ENCODE data around the gene NAV1. TPM values are rescaled to one million over a fixed set of nuclear protein-coding genes. Genes with fewer than 3 reads are reported as not detected.
"Not testable (repeated sequence)": the region's sequence is repeated elsewhere in the genome, so short reads cannot be mapped to it uniquely, and the experiment has no call there.

Gene NAV1
- total and polyA plus RNA-seq, 4 donors: 43.6 to 96.3 (median 70.6) TPM

GRCh38 chr1:201517631-201518030, 21.3 kb upstream of the NAV1 start:
- Histone ChIP-seq H3K27me3 (ENCODE audit: control insufficient read depth, insufficient read depth, low read length) (no peaks in the 10 kb centered on the region), H3K9me3 (ENCODE audit: control insufficient read depth, insufficient read depth, low read length) (no peaks in the 10 kb centered on the region), H3K4me3 (ENCODE audit: low read depth, low read length) (no peak overlapping the region), H3K4me1 (ENCODE audit: control insufficient read depth, insufficient read depth, low read length) (peaks cover 4% of the 10 kb centered on the region), H3K27ac (ENCODE audit: low read depth, low read length) (no peak overlapping the region), H3K36me3 (ENCODE audit: control insufficient read depth, insufficient read depth, low read length) (no peaks in the 10 kb centered on the region)
- no peak for DNase-seq (ENCODE audit: low read depth in 4 of 6, low spot score in 6 of 6)
- 79% methylated on average over 6 of the region's 7 CpGs for WGBS (ENCODE audit: insufficient coverage)

- Histone ChIP-seq H3K4me1 (ENCODE audit: control insufficient read depth, insufficient read depth, low read length) (no peaks in the 10 kb centered on the region), H3K9me3 (ENCODE audit: control insufficient read depth, insufficient read depth, low read length) (no peaks in the 10 kb centered on the region), H3K36me3 (ENCODE audit: control insufficient read depth, insufficient read depth, low read length) (no peaks in the 10 kb centered on the region), H3K27ac (ENCODE audit: low read depth, low read length) (no peak overlapping the region), H3K4me3 (ENCODE audit: low read depth, low read length) (no peak overlapping the region), H3K27me3 (ENCODE audit: control insufficient read depth, insufficient read depth, low read length) (no peaks in the 10 kb centered on the region)
- no peak for DNase-seq (ENCODE audit: low read depth in 4 of 6, low spot score in 6 of 6)
- 92% methylated on average over 2 of the region's 5 CpGs for WGBS (ENCODE audit: insufficient coverage)
Measured at GRCh38 chr1:201518071-201518470, 20.9 kb upstream of the NAV1 start.

GRCh38 chr1:201520046-201520575, 18.8 kb upstream of the NAV1 start:
- H3K9me3 ChIP-seq (ENCODE audit: control insufficient read depth, insufficient read depth, low read length); H3K36me3 ChIP-seq (ENCODE audit: control insufficient read depth, insufficient read depth, low read length); H3K4me3 ChIP-seq (ENCODE audit: low read depth, low read length); H3K4me1 ChIP-seq (ENCODE audit: control insufficient read depth, insufficient read depth, low read length); H3K27ac ChIP-seq (ENCODE audit: low read depth, low read length); H3K27me3 ChIP-seq (ENCODE audit: control insufficient read depth, insufficient read depth, low read length); DNase-seq (ENCODE audit: low read depth in 4 of 6, low spot score in 6 of 6): not testable (repeated sequence)
- 90% methylated on average over 11 of the region's 14 CpGs for WGBS (ENCODE audit: insufficient coverage)

GRCh38 chr1:201525193-201525778, 13.6 kb upstream of the NAV1 start:
- no peak for DNase-seq (ENCODE audit: low read depth in 4 of 6, low spot score in 6 of 6)
- no CpG with 5 or more reads among the region's 1 CpG for WGBS (ENCODE audit: insufficient coverage)
- Histone ChIP-seq H3K4me1 (ENCODE audit: control insufficient read depth, insufficient read depth, low read length) (no peaks in the 10 kb centered on the region), H3K36me3 (ENCODE audit: control insufficient read depth, insufficient read depth, low read length) (no peaks in the 10 kb centered on the region), H3K9me3 (ENCODE audit: control insufficient read depth, insufficient read depth, low read length) (peaks cover 2% of the 10 kb centered on the region), H3K27ac (ENCODE audit: low read depth, low read length) (no peak overlapping the region), H3K27me3 (ENCODE audit: control insufficient read depth, insufficient read depth, low read length) (no peaks in the 10 kb centered on the region), H3K4me3 (ENCODE audit: low read depth, low read length) (no peak overlapping the region)

DNA sequence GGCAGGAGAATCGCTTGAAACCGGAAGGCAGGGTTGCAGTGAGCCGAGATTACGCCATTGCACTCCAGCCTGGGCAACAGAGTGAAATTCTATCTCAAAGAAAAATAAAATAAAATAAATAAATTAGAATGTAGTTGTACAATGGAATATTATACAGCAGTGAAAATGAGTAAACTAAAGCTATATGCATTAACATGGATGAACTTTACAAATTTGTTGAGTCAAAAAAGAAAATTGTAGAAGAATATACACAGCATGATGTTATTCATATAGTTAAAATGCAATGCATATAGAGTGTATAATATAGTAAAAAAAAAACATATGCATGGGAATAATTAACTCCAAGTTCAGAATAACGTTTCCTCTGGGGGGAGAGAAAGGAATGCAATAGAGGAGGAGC, 11.0 kb upstream of the NAV1 start:
- peaks cover 2% of the 10 kb centered on the region for H3K9me3 ChIP-seq (ENCODE audit: control insufficient read depth, insufficient read depth, low read length)
- DNase-seq (ENCODE audit: low read depth in 4 of 6, low spot score in 6 of 6): no peak
- H3K36me3 ChIP-seq (ENCODE audit: control insufficient read depth, insufficient read depth, low read length): no peaks in the 10 kb centered on the region
- H3K4me3 ChIP-seq (ENCODE audit: low read depth, low read length): no peak overlapping the region
- H3K27me3 ChIP-seq (ENCODE audit: control insufficient read depth, insufficient read depth, low read length): no peaks in the 10 kb centered on the region
- no CpG with 5 or more reads among the region's 5 CpGs for WGBS (ENCODE audit: insufficient coverage)
- peaks cover 15% of the 10 kb centered on the region for H3K4me1 ChIP-seq (ENCODE audit: control insufficient read depth, insufficient read depth, low read length)
- no peak overlapping the region for H3K27ac ChIP-seq (ENCODE audit: low read depth, low read length)

GRCh38 chr1:201528631-201529252, 10.2 kb upstream of the NAV1 start:
- peaks cover 2% of the 10 kb centered on the region for H3K9me3 ChIP-seq (ENCODE audit: control insufficient read depth, insufficient read depth, low read length)
- no peaks in the 10 kb centered on the region for H3K36me3 ChIP-seq (ENCODE audit: control insufficient read depth, insufficient read depth, low read length)
- no peak for DNase-seq (ENCODE audit: low read depth in 4 of 6, low spot score in 6 of 6)
- no peak overlapping the region for H3K27ac ChIP-seq (ENCODE audit: low read depth, low read length)
- 85% methylated on average over 2 of the region's 3 CpGs for WGBS (ENCODE audit: insufficient coverage)
- H3K4me1 ChIP-seq (ENCODE audit: control insufficient read depth, insufficient read depth, low read length): peaks cover 15% of the 10 kb centered on the region
- H3K4me3 ChIP-seq (ENCODE audit: low read depth, low read length): no peak overlapping the region
- no peaks in the 10 kb centered on the region for H3K27me3 ChIP-seq (ENCODE audit: control insufficient read depth, insufficient read depth, low read length)

DNA sequence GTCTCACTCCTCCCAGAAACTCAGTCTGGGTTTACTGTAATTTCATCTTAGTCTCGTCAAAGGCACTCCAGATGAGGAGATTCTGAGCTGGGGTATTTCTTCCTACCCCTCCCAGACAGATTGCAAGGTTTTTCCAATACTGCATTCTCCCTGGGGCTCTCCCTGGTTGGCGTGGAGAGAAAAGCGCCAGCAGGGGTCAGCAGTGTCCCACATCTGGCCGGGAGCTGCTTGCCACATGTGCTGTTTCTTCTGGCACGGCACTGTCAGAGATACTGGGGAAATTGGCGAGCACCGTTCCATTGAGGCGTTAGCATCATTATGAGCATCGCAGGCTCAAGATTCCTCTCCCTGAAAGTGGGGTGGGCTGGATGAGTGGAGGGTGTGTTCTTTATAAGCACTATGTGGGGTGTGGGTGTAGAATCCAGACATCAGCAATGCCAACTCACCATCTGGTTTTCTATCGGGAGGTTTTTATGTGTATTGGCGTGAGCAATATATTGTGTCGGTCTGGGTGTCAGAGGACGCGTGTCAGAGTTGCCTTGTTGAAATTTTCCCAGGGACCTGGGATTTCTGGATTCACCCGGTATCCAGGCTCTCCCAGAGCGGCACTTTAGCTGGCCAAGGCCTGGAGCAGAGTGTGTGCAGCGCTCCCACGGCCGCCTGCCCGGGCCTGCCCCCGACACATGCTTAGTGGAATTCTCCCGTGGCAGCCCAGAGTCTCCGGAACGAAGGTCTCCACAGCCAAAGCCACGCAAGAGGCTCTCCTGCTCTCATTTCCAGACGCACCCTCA, 8.0 kb upstream of the NAV1 start:
- Histone ChIP-seq H3K36me3 (ENCODE audit: control insufficient read depth, insufficient read depth, low read length) (no peaks in the 10 kb centered on the region), H3K4me3 (ENCODE audit: low read depth, low read length) (no peak overlapping the region), H3K27me3 (ENCODE audit: control insufficient read depth, insufficient read depth, low read length) (no peaks in the 10 kb centered on the region), H3K4me1 (ENCODE audit: control insufficient read depth, insufficient read depth, low read length) (peaks cover 15% of the 10 kb centered on the region), H3K27ac (ENCODE audit: low read depth, low read length) (peak overlapping the region; percentile 47), H3K9me3 (ENCODE audit: control insufficient read depth, insufficient read depth, low read length) (no peaks in the 10 kb centered on the region)
- peak in 2 of 6 donors; percentile 89 to 95 for DNase-seq (ENCODE audit: low read depth in 4 of 6, low spot score in 6 of 6)
- 38% methylated on average over 25 of the region's 26 CpGs for WGBS (ENCODE audit: insufficient coverage)

GRCh38 chr1:201531551-201532425, 7.1 kb upstream of the NAV1 start:
- WGBS (ENCODE audit: insufficient coverage): 80% methylated on average over 8 of the region's 9 CpGs
- H3K27ac ChIP-seq (ENCODE audit: low read depth, low read length): peak overlapping the region; percentile 47
- peaks cover 15% of the 10 kb centered on the region for H3K4me1 ChIP-seq (ENCODE audit: control insufficient read depth, insufficient read depth, low read length)

DNA sequence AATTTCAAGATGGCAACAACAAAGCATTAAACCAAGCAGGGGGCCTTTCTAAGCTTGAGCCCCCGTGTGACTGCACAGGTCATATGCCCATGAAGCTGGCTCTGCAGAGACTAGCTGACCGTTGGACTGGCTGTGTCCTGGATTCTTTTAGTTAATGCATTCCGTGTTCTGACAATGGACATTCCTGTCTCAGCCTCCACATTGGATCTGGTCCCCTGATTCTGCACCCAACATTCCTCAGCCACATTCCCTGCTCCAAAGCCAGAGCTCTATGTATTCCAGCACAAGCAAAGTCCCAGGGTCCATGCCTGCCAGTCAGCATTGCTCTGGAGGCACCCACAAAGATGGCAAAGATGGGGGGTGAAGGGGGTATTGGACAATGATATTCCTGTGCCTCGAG, 5.1 kb upstream of the NAV1 start:
- H3K4me1 ChIP-seq (ENCODE audit: control insufficient read depth, insufficient read depth, low read length): peaks cover 25% of the 10 kb centered on the region
- no peaks in the 10 kb centered on the region for H3K9me3 ChIP-seq (ENCODE audit: control insufficient read depth, insufficient read depth, low read length)
- 59% methylated on average over 3 of the region's 4 CpGs for WGBS (ENCODE audit: insufficient coverage)
- no peak overlapping the region for H3K27ac ChIP-seq (ENCODE audit: low read depth, low read length)
- H3K36me3 ChIP-seq (ENCODE audit: control insufficient read depth, insufficient read depth, low read length): no peaks in the 10 kb centered on the region
- H3K27me3 ChIP-seq (ENCODE audit: control insufficient read depth, insufficient read depth, low read length): peaks cover 5% of the 10 kb centered on the region
- no peak overlapping the region for H3K4me3 ChIP-seq (ENCODE audit: low read depth, low read length)
- no peak for DNase-seq (ENCODE audit: low read depth in 4 of 6, low spot score in 6 of 6)

More at GRCh38 chr1:201531551-201532425, 7.1 kb upstream of the NAV1 start:
- Histone ChIP-seq H3K27me3 (ENCODE audit: control insufficient read depth, insufficient read depth, low read length) (no peaks in the 10 kb centered on the region), H3K9me3 (ENCODE audit: control insufficient read depth, insufficient read depth, low read length) (no peaks in the 10 kb centered on the region), H3K4me3 (ENCODE audit: low read depth, low read length) (no peak overlapping the region), H3K36me3 (ENCODE audit: control insufficient read depth, insufficient read depth, low read length) (no peaks in the 10 kb centered on the region)
- DNase-seq (ENCODE audit: low read depth in 4 of 6, low spot score in 6 of 6): no peak
